Activated CD8-positive, alpha-beta memory T cell treated with anti-CD3 and anti-CD28 coated beads, Interleukin-2, amount 50 U/mL, for 48 hours (primary cell): Measurements from ENCODE around the gene SPATS2L.
A peak's percentile ranks its signal among the peaks of the same experiment; 100 is the strongest.

Experiments used
- DNase-seq: peaks from one replicate; pipeline ENCODE4 v3.0.0-alpha.2; 2020

The SPATS2L gene

GRCh38 chr2:200306196-200306930, at the start of gene SPATS2L:
Gene SPATS2L (plus strand): TSS chr2:200306693. CDS start chr2:200389245, 82,552 bp downstream.
- DNase-seq, result peak; percentile 81

- no peak for DNase-seq
These were observed 48.9 kb upstream of the SPATS2L start for GRCh38 chr2:200257570-200257969.

- no peak for DNase-seq
These were observed 48.4 kb upstream of the SPATS2L start for GRCh38 chr2:200258081-200258480.

GRCh38 chr2:200258881-200259576, 47.5 kb upstream of the SPATS2L start:
- DNase-seq, result no peak

GRCh38 chr2:200259577-200259957, 46.9 kb upstream of the SPATS2L start:
- DNase-seq, result no peak

GRCh38 chr2:200262047-200262446, 44.4 kb upstream of the SPATS2L start:
- DNase-seq, result no peak

GRCh38 chr2:200263279-200263678, 43.2 kb upstream of the SPATS2L start:
- no peak for DNase-seq

GRCh38 chr2:200264631-200265030, 41.9 kb upstream of the SPATS2L start:
- no peak for DNase-seq

GRCh38 chr2:200266406-200266805, 40.1 kb upstream of the SPATS2L start:
- no peak for DNase-seq

GRCh38 chr2:200267350-200267749, 39.1 kb upstream of the SPATS2L start:
- DNase-seq, result no peak

- DNase-seq, result no peak
These were observed 35.8 kb upstream of the SPATS2L start for GRCh38 chr2:200270732-200271131.

- DNase-seq, result no peak
These were observed 34.2 kb upstream of the SPATS2L start for GRCh38 chr2:200272320-200272719.

- DNase-seq, result no peak
These were observed 32.1 kb upstream of the SPATS2L start for GRCh38 chr2:200274116-200275075.

- DNase-seq, result no peak
These were observed 31.0 kb upstream of the SPATS2L start for GRCh38 chr2:200275295-200276013.

GRCh38 chr2:200276472-200276871, 30.0 kb upstream of the SPATS2L start:
- DNase-seq, result no peak

GRCh38 chr2:200278694-200279316, 27.7 kb upstream of the SPATS2L start:
- no peak for DNase-seq

GRCh38 chr2:200279857-200280256, 26.6 kb upstream of the SPATS2L start:
- no peak for DNase-seq

GRCh38 chr2:200286578-200286977, 19.9 kb upstream of the SPATS2L start:
- DNase-seq, result no peak

- no peak for DNase-seq
These were observed 17.6 kb upstream of the SPATS2L start for GRCh38 chr2:200288670-200289429.

- no peak for DNase-seq
These were observed 10.4 kb upstream of the SPATS2L start for GRCh38 chr2:200296118-200296517.

GRCh38 chr2:200297100-200297499, 9.4 kb upstream of the SPATS2L start:
- no peak for DNase-seq
